GM23338 (cell line): ENCODE results near the gene CRISPLD2. TPM values are rescaled to one million over a fixed set of nuclear protein-coding genes. Genes with fewer than 3 reads are reported as not detected.

Source experiments
- ATAC-seq: fragments of 200-7000 bp; cut with Tn5 transposase; 3 replicates; pipeline ENCODE4 v1.9.1; 2020
- DNase-seq: peaks from one replicate; pipeline ENCODE4 v3.0.0-alpha.2; 2015; ENCODE audit warnings: low spot score
- H2AFZ ChIP-seq: fragments of 200-600 bp; sonication (generic); 2 replicates; pipeline ENCODE4 v1.8.0; 2016; ENCODE audit warnings: antibody characterized with exemption, mild to moderate bottlenecking, moderate library complexity
- H3F3A ChIP-seq: fragments of 200-600 bp; sonication (generic); replicated peaks from 2 replicates; pipeline ENCODE4 v1.8.0; 2017; ENCODE audit warnings: antibody characterized with exemption, mixed run types, low read depth
- H3K27ac ChIP-seq: fragments of 200-600 bp; sonication (generic); 2 replicates; pipeline ENCODE4 v1.6.1; 2016; ENCODE audit warnings: low read depth
- H3K27me3 ChIP-seq: fragments of 200-600 bp; sonication (generic); 2 replicates; pipeline ENCODE4 v1.8.0; 2016; ENCODE audit warnings: mild to moderate bottlenecking, mixed run types, moderate library complexity; ENCODE audit not compliant: insufficient read depth
- H3K36me3 ChIP-seq: fragments of 200-600 bp; sonication (generic); 2 replicates; pipeline ENCODE4 v1.8.0; 2016; ENCODE audit warnings: mild to moderate bottlenecking; ENCODE audit not compliant: insufficient read depth
- H3K4me1 ChIP-seq: fragments of 200-600 bp; sonication (generic); 2 replicates; pipeline ENCODE4 v1.8.0; 2016; ENCODE audit warnings: mild to moderate bottlenecking, moderate library complexity; ENCODE audit not compliant: insufficient read depth
- H3K4me2 ChIP-seq: fragments of 200-600 bp; sonication (generic); 2 replicates; pipeline ENCODE4 v1.7.1; 2017; ENCODE audit warnings: mixed run types
- H3K4me3 ChIP-seq: fragments of 200-600 bp; sonication (generic); 2 replicates; pipeline ENCODE4 v1.6.1; 2016; ENCODE audit warnings: mixed run types
- H3K79me2 ChIP-seq: fragments of 200-600 bp; sonication (generic); replicated peaks from 2 replicates; pipeline ENCODE4 v1.8.0; 2017; ENCODE audit warnings: mild to moderate bottlenecking; ENCODE audit not compliant: insufficient read depth
- H3K9me2 ChIP-seq: fragments of 200-600 bp; sonication (generic); 2 replicates; pipeline ENCODE4 v1.8.0; 2017; ENCODE audit not compliant: insufficient read depth
- H4K20me1 ChIP-seq: fragments of 200-600 bp; sonication (generic); replicated peaks from 2 replicates; pipeline ENCODE4 v1.8.0; 2017; ENCODE audit warnings: mild to moderate bottlenecking; ENCODE audit not compliant: insufficient read depth
- H3K27ac Mint-ChIP-seq: 2 replicates; pipeline ENCODE4 v1.8.0; 2020; ENCODE audit warnings: inconsistent platforms, mild to moderate bottlenecking, moderate library complexity, mixed read lengths
- H3K27me3 Mint-ChIP-seq: 3 replicates; pipeline ENCODE4 v1.8.0; 2022; ENCODE audit warnings: low read depth, mild to moderate bottlenecking, moderate library complexity, mixed read lengths, inconsistent platforms; ENCODE audit not compliant: insufficient read depth, poor library complexity
- H3K36me3 Mint-ChIP-seq: 3 replicates; pipeline ENCODE4 v1.8.0; 2021; ENCODE audit warnings: low read depth, mild to moderate bottlenecking, inconsistent platforms, moderate library complexity, mixed read lengths
- H3K4me1 Mint-ChIP-seq: 3 replicates; pipeline ENCODE4 v1.8.0; 2020; ENCODE audit warnings: mild to moderate bottlenecking, inconsistent platforms, mixed read lengths
- H3K4me3 Mint-ChIP-seq: 3 replicates; pipeline ENCODE4 v1.8.0; 2021; ENCODE audit warnings: moderate library complexity, mild to moderate bottlenecking, inconsistent platforms, mixed read lengths
- H3K9me3 Mint-ChIP-seq: 3 replicates; pipeline ENCODE4 v1.8.0; 2020; ENCODE audit warnings: moderate library complexity, mild to moderate bottlenecking, inconsistent platforms, mixed read lengths
- EZH2 ChIP-seq: fragments of 200-600 bp; sonication (generic); IDR thresholded peaks from one replicate; pipeline ENCODE4 v1.8.0; 2017; ENCODE audit warnings: antibody characterized with exemption, mild to moderate bottlenecking, low read depth; ENCODE audit not compliant: unreplicated experiment
- JUNB ChIP-seq: IDR thresholded peaks from one replicate; pipeline ENCODE4 v1.6.1; 2016; ENCODE audit warnings: antibody characterized with exemption; ENCODE audit not compliant: unreplicated experiment
- NANOG ChIP-seq: IDR thresholded peaks from 2 replicates; pipeline ENCODE4 v1.6.1; 2016; ENCODE audit warnings: antibody characterized with exemption, borderline replicate concordance
- POLR2AphosphoS5 ChIP-seq: IDR thresholded peaks from 2 replicates; pipeline ENCODE4 v1.6.1; 2016; ENCODE audit warnings: antibody characterized with exemption, low read depth
- ZNF331 ChIP-seq: fragments of 250-450 bp; sonication (Bioruptor Pico); IDR thresholded peaks from 2 replicates; pipeline ENCODE4 v1.5.0; 2020; ENCODE audit warnings: low read depth, mild to moderate bottlenecking, moderate library complexity
- polyA plus RNA-seq: library from polyadenylated mRNA; unstranded; fragments of >200 nt; fragmentation: Nextera tagmentation; extraction: Ambion mirVana; gene quantifications from 2 replicates; pipeline ENCODE4 v1.2.1, GENCODE V29; 2016
- total RNA-seq: library from RNA; depleted of rRNA; stranded (reverse); fragments of >200 nt; shearing (Covaris generic); gene quantifications from 2 replicates; pipeline ENCODE4 v1.2.3, GENCODE V29; 2014
- TF ChIP-seq, protein P1 (sequence below), 2 experiments: fragments of 200-600 bp in 1 of 2; sonication (generic) in 1 of 2; conservative IDR thresholded peaks; 2 replicates each; pipeline versions ENCODE4 v1.5.1 to v1.6.1; 2016 to 2017; ENCODE audit warnings: antibody characterized with exemption in 2 of 2, low read depth in 2 of 2, mild to moderate bottlenecking in 2 of 2, moderate library complexity in 1 of 2
- TF ChIP-seq, protein P2 (sequence below): fragments of 250-450 bp; sonication (Bioruptor Pico); IDR thresholded peaks from 2 replicates; pipeline ENCODE4 v1.5.0; 2020; ENCODE audit warnings: mild to moderate bottlenecking, moderate library complexity
- TF ChIP-seq, protein P3 (sequence below): IDR thresholded peaks from 2 replicates; pipeline ENCODE4 v1.6.1; 2016; ENCODE audit warnings: antibody characterized with exemption

The CRISPLD2 gene
- total and polyA plus RNA-seq, 2 experiments from 2014 or later: 2.6 to 8.3 TPM

DNA sequence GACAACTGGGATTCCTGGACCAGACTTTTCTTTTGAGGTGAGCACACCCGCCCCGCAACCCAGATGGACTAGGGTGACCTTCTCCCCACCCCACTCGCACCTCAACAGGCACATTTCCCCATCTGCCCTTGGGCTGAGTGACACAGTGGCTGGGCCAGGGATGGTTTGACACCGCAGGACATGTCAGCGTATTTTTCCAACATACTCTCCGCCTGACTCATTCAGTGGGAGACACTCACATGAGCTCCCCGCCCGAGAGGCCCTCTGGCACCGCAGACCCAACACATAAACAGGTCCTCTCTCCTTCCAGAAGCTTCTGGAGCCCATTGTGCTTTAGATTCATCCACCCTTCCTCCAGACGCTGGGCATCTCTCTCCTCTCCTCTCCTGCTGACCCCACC, 122.1 kb downstream of the CRISPLD2 start (continued):
- TF ChIP-seq, protein P1, sequence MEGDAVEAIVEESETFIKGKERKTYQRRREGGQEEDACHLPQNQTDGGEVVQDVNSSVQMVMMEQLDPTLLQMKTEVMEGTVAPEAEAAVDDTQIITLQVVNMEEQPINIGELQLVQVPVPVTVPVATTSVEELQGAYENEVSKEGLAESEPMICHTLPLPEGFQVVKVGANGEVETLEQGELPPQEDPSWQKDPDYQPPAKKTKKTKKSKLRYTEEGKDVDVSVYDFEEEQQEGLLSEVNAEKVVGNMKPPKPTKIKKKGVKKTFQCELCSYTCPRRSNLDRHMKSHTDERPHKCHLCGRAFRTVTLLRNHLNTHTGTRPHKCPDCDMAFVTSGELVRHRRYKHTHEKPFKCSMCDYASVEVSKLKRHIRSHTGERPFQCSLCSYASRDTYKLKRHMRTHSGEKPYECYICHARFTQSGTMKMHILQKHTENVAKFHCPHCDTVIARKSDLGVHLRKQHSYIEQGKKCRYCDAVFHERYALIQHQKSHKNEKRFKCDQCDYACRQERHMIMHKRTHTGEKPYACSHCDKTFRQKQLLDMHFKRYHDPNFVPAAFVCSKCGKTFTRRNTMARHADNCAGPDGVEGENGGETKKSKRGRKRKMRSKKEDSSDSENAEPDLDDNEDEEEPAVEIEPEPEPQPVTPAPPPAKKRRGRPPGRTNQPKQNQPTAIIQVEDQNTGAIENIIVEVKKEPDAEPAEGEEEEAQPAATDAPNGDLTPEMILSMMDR (conservative IDR thresholded peaks at IDR 0.05; ENCODE audit: low read depth in 2 of 2): no peak
- TF ChIP-seq NANOG: no peak

DNA sequence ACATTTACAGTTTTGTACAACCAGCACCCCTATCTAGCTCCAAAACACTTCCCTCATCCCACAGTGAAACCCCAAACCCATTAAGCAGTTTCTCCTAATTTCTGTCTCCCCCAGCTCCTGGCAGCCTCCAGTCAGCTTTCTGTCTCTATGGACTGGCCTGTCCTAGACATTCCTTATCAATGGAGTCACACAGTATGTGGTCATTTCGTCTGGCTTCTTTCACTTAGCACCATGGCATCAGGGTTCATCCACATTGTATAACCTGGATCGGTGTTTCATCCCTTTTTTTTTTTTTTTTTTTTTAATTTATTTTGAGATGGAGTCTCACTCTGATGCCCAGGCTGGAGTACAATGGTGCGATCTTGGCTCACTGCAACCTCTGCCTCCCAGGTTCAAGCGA, 123.0 kb downstream of the CRISPLD2 start:
- TF ChIP-seq JUNB (no peak), NANOG (no peak), POLR2AphosphoS5 (no peak), EZH2 (no peak), ZNF331 (CRISPR knock-in tag) (no peak)
- TF ChIP-seq, protein P1 (conservative IDR thresholded peaks at IDR 0.05; ENCODE audit: low read depth in 2 of 2): no peak
- TF ChIP-seq, protein P2, sequence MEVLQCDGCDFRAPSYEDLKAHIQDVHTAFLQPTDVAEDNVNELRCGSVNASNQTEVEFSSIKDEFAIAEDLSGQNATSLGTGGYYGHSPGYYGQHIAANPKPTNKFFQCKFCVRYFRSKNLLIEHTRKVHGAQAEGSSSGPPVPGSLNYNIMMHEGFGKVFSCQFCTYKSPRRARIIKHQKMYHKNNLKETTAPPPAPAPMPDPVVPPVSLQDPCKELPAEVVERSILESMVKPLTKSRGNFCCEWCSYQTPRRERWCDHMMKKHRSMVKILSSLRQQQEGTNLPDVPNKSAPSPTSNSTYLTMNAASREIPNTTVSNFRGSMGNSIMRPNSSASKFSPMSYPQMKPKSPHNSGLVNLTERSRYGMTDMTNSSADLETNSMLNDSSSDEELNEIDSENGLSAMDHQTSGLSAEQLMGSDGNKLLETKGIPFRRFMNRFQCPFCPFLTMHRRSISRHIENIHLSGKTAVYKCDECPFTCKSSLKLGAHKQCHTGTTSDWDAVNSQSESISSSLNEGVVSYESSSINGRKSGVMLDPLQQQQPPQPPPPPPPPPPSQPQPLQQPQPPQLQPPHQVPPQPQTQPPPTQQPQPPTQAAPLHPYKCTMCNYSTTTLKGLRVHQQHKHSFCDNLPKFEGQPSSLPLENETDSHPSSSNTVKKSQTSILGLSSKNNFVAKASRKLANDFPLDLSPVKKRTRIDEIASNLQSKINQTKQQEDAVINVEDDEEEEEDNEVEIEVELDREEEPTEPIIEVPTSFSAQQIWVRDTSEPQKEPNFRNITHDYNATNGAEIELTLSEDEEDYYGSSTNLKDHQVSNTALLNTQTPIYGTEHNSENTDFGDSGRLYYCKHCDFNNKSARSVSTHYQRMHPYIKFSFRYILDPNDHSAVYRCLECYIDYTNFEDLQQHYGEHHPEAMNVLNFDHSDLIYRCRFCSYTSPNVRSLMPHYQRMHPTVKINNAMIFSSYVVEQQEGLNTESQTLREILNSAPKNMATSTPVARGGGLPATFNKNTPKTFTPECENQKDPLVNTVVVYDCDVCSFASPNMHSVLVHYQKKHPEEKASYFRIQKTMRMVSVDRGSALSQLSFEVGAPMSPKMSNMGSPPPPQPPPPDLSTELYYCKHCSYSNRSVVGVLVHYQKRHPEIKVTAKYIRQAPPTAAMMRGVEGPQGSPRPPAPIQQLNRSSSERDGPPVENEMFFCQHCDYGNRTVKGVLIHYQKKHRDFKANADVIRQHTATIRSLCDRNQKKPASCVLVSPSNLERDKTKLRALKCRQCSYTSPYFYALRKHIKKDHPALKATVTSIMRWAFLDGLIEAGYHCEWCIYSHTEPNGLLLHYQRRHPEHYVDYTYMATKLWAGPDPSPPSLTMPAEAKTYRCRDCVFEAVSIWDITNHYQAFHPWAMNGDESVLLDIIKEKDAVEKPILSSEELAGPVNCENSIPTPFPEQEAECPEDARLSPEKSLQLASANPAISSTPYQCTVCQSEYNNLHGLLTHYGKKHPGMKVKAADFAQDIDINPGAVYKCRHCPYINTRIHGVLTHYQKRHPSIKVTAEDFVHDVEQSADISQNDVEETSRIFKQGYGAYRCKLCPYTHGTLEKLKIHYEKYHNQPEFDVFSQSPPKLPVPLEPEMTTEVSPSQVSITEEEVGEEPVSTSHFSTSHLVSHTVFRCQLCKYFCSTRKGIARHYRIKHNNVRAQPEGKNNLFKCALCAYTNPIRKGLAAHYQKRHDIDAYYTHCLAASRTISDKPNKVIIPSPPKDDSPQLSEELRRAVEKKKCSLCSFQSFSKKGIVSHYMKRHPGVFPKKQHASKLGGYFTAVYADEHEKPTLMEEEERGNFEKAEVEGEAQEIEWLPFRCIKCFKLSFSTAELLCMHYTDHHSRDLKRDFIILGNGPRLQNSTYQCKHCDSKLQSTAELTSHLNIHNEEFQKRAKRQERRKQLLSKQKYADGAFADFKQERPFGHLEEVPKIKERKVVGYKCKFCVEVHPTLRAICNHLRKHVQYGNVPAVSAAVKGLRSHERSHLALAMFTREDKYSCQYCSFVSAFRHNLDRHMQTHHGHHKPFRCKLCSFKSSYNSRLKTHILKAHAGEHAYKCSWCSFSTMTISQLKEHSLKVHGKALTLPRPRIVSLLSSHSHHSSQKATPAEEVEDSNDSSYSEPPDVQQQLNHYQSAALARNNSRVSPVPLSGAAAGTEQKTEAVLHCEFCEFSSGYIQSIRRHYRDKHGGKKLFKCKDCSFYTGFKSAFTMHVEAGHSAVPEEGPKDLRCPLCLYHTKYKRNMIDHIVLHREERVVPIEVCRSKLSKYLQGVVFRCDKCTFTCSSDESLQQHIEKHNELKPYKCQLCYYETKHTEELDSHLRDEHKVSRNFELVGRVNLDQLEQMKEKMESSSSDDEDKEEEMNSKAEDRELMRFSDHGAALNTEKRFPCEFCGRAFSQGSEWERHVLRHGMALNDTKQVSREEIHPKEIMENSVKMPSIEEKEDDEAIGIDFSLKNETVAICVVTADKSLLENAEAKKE (CRISPR knock-in tag): no peak
- TF ChIP-seq, protein P3, sequence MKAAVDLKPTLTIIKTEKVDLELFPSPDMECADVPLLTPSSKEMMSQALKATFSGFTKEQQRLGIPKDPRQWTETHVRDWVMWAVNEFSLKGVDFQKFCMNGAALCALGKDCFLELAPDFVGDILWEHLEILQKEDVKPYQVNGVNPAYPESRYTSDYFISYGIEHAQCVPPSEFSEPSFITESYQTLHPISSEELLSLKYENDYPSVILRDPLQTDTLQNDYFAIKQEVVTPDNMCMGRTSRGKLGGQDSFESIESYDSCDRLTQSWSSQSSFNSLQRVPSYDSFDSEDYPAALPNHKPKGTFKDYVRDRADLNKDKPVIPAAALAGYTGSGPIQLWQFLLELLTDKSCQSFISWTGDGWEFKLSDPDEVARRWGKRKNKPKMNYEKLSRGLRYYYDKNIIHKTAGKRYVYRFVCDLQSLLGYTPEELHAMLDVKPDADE: no peak

More for the DNA sequence above, 123.0 kb downstream of the CRISPLD2 start:
- Histone ChIP-seq H3K4me3 (no peak overlapping the region), H3K27ac (no peak overlapping the region), H3K36me3 (no peaks in the 10 kb centered on the region), H3K4me1 (no peaks in the 10 kb centered on the region), H2AFZ (no peak overlapping the region), H3K27me3 (no peaks in the 10 kb centered on the region), H3F3A (no peaks in the 10 kb centered on the region), H3K9me2 (no peaks in the 10 kb centered on the region), H3K4me2 (no peak overlapping the region), H3K79me2 (no peaks in the 10 kb centered on the region), H4K20me1 (no peaks in the 10 kb centered on the region)
- H3K27ac Mint-ChIP-seq: no peak overlapping the region
- no peaks in the 10 kb centered on the region for H3K36me3 Mint-ChIP-seq
- peaks cover 4% of the 10 kb centered on the region; the same call in 1 of the 3 replicates for H3K9me3 Mint-ChIP-seq
- no peak for ATAC-seq
- DNase-seq: no peak
- H3K4me3 Mint-ChIP-seq: no peak overlapping the region
- H3K27me3 Mint-ChIP-seq: peaks cover 20% of the 10 kb centered on the region
- H3K4me1 Mint-ChIP-seq: 0 out of 3 replicates have a peak, but pooled peaks cover 3% of the 10 kb centered on the region
